Measurements from ENCODE around the gene FAM20C.
"Not testable (repeated sequence)": the region's sequence is repeated elsewhere in the genome, so short reads cannot be mapped to it uniquely, and the experiment has no call there.

FAM20C gene

GRCh38 chr7:230274-230673 lies 37.9 kb downstream of the FAM20C start:
- no peak for DNase-seq

- no peak for DNase-seq
Measured at GRCh38 chr7:231030-231857, 38.9 kb downstream of the FAM20C start.

GRCh38 chr7:231858-232246 lies 39.5 kb downstream of the FAM20C start:
- DNase-seq: no peak

GRCh38 chr7:232410-233248 lies 40.3 kb downstream of the FAM20C start:
- DNase-seq: no peak

- no peak for DNase-seq
Measured at GRCh38 chr7:233249-234035, 41.1 kb downstream of the FAM20C start.

GRCh38 chr7:234051-234707 lies 41.8 kb downstream of the FAM20C start:
- DNase-seq: no peak

- DNase-seq: peak; percentile 79
Measured at GRCh38 chr7:234708-235553, 42.6 kb downstream of the FAM20C start.

- DNase-seq: no peak
Measured at GRCh38 chr7:235576-236395, 43.4 kb downstream of the FAM20C start.

GRCh38 chr7:236967-237366 lies 44.6 kb downstream of the FAM20C start:
- no peak for DNase-seq

GRCh38 chr7:237385-237784 lies 45.0 kb downstream of the FAM20C start:
- no peak for DNase-seq

- no peak for DNase-seq
Measured at GRCh38 chr7:240146-240676, 47.8 kb downstream of the FAM20C start.

- DNase-seq: peak; percentile 74
Measured at GRCh38 chr7:240887-241421, 48.6 kb downstream of the FAM20C start.

- DNase-seq: no peak
Measured at GRCh38 chr7:241513-241912, 49.1 kb downstream of the FAM20C start.

- DNase-seq: not testable (repeated sequence)
Measured at GRCh38 chr7:242826-243579, 50.6 kb downstream of the FAM20C start.

GRCh38 chr7:243580-243978 lies 51.2 kb downstream of the FAM20C start:
- DNase-seq: not testable (repeated sequence)

GRCh38 chr7:244974-245373 lies 52.6 kb downstream of the FAM20C start:
- DNase-seq: no peak

- DNase-seq: no peak
Measured at GRCh38 chr7:245574-246295, 53.4 kb downstream of the FAM20C start.

GRCh38 chr7:246451-246850 lies 54.1 kb downstream of the FAM20C start:
- no peak for DNase-seq

- DNase-seq: no peak
Measured at GRCh38 chr7:247181-247580, 54.8 kb downstream of the FAM20C start.

Data from islet precursor cell (in vitro differentiated cells).